ENCODE measurements around the gene PAK5.

GRCh38 chr20:9632991-9633390 is 205.9 kb downstream of the PAK5 start:
- TF ChIP-seq CTCF (conservative IDR thresholded peaks at IDR 0.05 in 1 of 2, IDR thresholded peaks at IDR 0.05 in 1 of 2; ENCODE audit: low read depth in 1 of 2, low read length in 2 of 2) (no peak), EZH2 (IDR thresholded peaks at IDR 0.05; ENCODE audit: low read length, missing control alignments) (no peak)
